Tibial artery (tissue), 4 donors: ENCODE data around the gene ZRANB3.

Experiments used
- DNase-seq, 2 donors: peaks; one replicate each; pipeline ENCODE4 v3.0.0-alpha.2; 2019
- H3K27ac ChIP-seq, 2 donors: fragments of 200-600 bp; sonication (generic) in 1 of 2; 1 replicate in 1 of 2; 2 replicates in 1 of 2; pipeline ENCODE4 v1.5.1; 2018 to 2019; ENCODE audit warnings: mild to moderate bottlenecking in 1 of 2
- H3K27me3 ChIP-seq, 2 donors: fragments of 200-600 bp; sonication (generic) in 1 of 2; one replicate each; pipeline versions ENCODE4 v1.5.1 to v1.6.0; 2016 to 2019
- H3K36me3 ChIP-seq, 3 donors: fragments of 200-600 bp; sonication (generic) in 2 of 3; one replicate each; pipeline ENCODE4 v1.5.1; 2016 to 2019; ENCODE audit warnings: mild to moderate bottlenecking in 2 of 3
- H3K4me1 ChIP-seq, 4 donors: fragments of 200-600 bp; sonication (generic) in 2 of 4; 1 replicate in 3 of 4; 2 replicates in 1 of 4; pipeline ENCODE4 v1.5.1; 2016 to 2019
- H3K4me3 ChIP-seq, 2 donors: fragments of 200-600 bp; sonication (generic) in 1 of 2; 1 replicate in 1 of 2; 2 replicates in 1 of 2; pipeline ENCODE4 v1.5.1; 2018 to 2019; ENCODE audit warnings: mild to moderate bottlenecking in 2 of 2
- H3K9me3 ChIP-seq, 3 donors: fragments of 200-600 bp; sonication (generic) in 1 of 3; one replicate each; pipeline ENCODE4 v1.5.1; 2016 to 2019
- intact Hi-C: fragments of 100-400 bp; cut with DNase I; formaldehyde crosslinking; loops from one replicate; pipeline ENCODE4 v1.15.0; 2023; ENCODE audit warnings: low total_unique reads
- TF ChIP-seq, protein P1 (sequence below), 2 experiments: fragments of 200-600 bp in 1 of 2; fragments of 450-650 bp in 1 of 2; IDR thresholded peaks; one replicate each; pipeline ENCODE4 v1.5.1; 2017 to 2019; ENCODE audit warnings: antibody characterized with exemption in 2 of 2, mild to moderate bottlenecking in 1 of 2, moderate library complexity in 1 of 2

The ZRANB3 gene

DNA sequence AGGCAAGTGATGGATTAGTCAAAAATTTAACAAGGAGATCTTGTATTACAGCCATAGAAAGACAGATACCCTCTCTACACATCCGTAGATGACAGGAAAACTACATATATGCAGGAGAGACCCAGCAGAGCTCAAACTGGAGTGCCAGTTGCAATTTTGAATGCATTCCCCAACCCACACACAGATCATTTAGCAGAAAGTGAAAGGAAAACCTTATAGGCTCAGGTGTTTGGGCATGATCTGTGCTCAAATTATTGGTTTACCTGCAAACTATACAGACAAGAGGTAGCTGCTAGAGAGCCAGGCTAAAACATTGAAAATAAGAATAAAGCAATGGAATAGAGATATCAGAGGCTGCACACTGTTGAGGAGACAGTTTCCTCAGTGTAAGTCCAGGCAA, 427.2 kb downstream of the ZRANB3 start:
- TF ChIP-seq, protein P1, sequence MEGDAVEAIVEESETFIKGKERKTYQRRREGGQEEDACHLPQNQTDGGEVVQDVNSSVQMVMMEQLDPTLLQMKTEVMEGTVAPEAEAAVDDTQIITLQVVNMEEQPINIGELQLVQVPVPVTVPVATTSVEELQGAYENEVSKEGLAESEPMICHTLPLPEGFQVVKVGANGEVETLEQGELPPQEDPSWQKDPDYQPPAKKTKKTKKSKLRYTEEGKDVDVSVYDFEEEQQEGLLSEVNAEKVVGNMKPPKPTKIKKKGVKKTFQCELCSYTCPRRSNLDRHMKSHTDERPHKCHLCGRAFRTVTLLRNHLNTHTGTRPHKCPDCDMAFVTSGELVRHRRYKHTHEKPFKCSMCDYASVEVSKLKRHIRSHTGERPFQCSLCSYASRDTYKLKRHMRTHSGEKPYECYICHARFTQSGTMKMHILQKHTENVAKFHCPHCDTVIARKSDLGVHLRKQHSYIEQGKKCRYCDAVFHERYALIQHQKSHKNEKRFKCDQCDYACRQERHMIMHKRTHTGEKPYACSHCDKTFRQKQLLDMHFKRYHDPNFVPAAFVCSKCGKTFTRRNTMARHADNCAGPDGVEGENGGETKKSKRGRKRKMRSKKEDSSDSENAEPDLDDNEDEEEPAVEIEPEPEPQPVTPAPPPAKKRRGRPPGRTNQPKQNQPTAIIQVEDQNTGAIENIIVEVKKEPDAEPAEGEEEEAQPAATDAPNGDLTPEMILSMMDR (IDR thresholded peaks at IDR 0.05) = no peak
- H3K27ac ChIP-seq = no peak overlapping the region
- H3K9me3 ChIP-seq = no peaks in the 10 kb centered on the region
- DNase-seq = no peak
- peaks cover 0 to 7% (median 1%) of the 10 kb centered on the region in 4 donors for H3K4me1 ChIP-seq
- no peaks in the 10 kb centered on the region for H3K27me3 ChIP-seq
- intact Hi-C loops = no loop called here
- peaks cover 0 to 22% (median 12%) of the 10 kb centered on the region in 3 donors for H3K36me3 ChIP-seq
- no peak overlapping the region for H3K4me3 ChIP-seq

DNA sequence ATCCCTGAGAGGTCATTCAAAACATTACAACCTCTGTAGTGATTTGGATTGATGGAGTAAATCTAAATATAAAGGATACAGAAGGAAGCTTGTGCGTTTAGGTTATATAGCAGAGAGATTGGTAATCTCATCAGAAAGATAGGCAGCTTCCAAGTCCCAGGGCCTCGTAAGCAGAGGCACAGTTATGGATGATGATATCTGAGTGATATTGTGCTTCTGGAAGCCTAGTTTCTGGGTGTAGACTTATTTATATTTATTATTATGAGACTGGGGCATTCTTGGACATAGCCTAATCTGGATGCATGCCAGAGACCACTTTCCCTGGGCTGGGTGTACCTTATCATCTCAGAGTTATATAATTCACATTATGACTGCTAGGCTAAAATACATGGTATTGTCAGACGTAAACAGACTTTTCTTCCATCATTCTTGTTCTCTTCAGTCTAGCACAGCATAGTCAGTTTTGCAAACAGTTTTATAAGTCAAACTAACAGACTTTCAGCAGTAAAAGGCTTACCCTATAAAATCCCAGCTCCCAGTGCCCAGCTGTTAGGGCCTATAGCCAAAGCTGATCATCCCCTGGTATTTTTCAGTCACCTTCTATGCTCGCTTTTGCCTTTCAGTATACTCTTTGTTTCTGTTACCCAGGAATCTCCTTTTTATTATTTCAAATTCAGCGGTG, 431.1 kb downstream of the ZRANB3 start:
- Histone ChIP-seq H3K36me3 (peaks cover under 1 to 18% (median 4%) of the 10 kb centered on the region in 3 donors), H3K4me1 (peaks cover 0 to 7% (median 1%) of the 10 kb centered on the region in 4 donors), H3K9me3 (no peaks in the 10 kb centered on the region), H3K27ac (no peak overlapping the region), H3K4me3 (no peak overlapping the region), H3K27me3 (no peaks in the 10 kb centered on the region)
- intact Hi-C loops = no loop called here
- TF ChIP-seq, protein P1 (IDR thresholded peaks at IDR 0.05) = no peak
- DNase-seq = no peak

DNA sequence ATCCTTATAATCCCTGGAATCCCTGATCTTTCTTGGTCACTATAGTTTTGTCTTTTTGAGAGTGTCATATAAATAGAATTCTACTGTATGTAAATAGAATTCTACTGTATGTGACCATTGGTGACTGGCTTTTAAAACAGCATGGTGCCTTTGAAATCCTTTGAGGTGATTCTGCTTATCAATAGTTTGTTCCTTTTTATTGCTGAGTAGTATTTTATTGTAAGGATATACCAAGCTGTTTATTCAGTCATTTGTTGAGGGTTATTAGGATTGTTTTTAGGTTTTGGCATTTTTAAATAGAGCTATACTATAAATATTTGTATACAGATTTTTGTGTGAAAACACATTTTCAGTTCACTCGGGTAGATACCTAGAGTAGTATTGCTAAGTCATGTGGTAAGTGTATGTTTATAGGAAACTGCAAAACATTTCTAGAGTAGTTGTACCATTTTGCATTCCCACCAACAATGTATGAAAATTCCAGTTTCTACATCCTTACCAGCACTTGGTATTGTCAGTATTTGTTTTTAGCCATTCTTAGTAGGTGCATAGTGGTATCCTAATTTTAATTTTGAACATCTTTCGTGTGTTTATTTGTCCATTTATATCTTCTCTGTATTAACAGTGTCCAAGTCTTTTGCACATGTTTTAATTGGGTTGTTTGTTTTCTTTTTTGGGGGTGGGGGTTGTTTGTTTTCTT, 433.3 kb downstream of the ZRANB3 start:
- Histone ChIP-seq H3K4me1 (peaks cover 0 to 7% (median 1%) of the 10 kb centered on the region in 4 donors), H3K9me3 (no peaks in the 10 kb centered on the region), H3K27ac (no peak overlapping the region), H3K36me3 (peaks cover 12 to 37% (median 20%) of the 10 kb centered on the region in 3 donors), H3K4me3 (no peak overlapping the region), H3K27me3 (no peaks in the 10 kb centered on the region)
- TF ChIP-seq, protein P1 (IDR thresholded peaks at IDR 0.05) = no peak
- intact Hi-C loops = no loop called here
- no peak for DNase-seq

DNA sequence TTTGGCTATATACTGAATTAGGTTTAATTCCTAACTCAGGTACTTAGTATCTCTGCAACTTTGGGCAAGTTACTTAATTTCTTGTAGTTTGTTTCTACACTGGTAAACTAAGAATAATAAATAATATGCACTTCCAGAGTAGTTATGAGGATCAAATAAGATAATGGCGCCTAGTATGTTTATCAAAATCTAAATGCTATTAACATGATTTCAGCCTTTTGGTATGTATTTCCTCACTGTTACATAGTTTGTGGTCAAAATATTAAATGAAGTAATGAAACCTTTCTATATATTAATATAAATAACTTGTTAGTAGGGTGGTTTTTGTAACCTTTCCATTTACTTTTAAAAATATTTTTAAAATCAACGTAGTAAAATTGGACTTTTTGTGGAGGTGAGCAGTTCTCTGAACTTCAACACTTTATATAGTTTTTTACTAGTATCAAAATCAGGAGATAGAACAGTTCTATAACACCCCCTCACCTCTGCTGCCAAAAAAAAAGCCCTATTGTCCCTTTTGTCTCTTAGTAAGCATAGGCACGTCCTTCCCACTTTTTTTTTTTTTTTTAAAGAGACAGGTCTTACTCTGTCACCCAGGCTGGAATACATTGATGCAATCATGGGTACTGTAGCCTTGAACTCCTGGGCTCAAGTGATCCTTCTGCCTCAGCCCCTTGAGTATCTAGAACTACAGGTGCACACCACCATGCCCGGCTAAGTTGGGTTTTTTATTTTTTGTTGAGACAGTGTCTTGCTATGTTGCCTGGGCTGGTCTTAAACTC, 434.2 kb downstream of the ZRANB3 start:
- Histone ChIP-seq H3K36me3 (peaks cover 12 to 37% (median 20%) of the 10 kb centered on the region in 3 donors), H3K4me1 (peaks cover 0 to 7% (median 1%) of the 10 kb centered on the region in 4 donors), H3K9me3 (no peaks in the 10 kb centered on the region), H3K4me3 (no peak overlapping the region), H3K27ac (no peak overlapping the region), H3K27me3 (no peaks in the 10 kb centered on the region)
- no peak for DNase-seq
- TF ChIP-seq, protein P1 (IDR thresholded peaks at IDR 0.05) = no peak
- intact Hi-C loops = no loop called here

DNA sequence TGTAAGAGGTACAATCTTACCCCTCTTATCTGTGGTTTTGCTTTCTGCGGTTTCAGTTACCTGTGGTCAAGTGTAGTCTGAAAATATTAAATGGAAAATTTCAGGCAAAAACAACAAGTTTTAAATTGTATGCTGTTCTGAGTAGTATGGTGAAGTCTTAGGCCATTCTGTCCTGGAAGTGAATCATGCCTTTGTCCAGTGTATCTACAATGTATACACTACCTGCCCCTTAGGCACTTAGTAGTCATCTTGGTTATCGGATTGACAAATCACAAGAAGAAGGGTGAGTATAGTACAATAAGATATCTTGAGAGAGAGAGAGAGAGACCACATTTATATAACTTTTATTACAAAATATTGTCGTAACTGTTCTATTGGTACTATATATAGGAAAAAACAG, 435.4 kb downstream of the ZRANB3 start:
- no peaks in the 10 kb centered on the region for H3K9me3 ChIP-seq
- no peak overlapping the region for H3K4me3 ChIP-seq
- peaks cover 12 to 36% (median 20%) of the 10 kb centered on the region in 3 donors for H3K36me3 ChIP-seq
- no peak for DNase-seq
- no peaks in the 10 kb centered on the region for H3K27me3 ChIP-seq
- intact Hi-C loops = no loop called here
- TF ChIP-seq, protein P1 (IDR thresholded peaks at IDR 0.05) = no peak
- H3K27ac ChIP-seq = no peak overlapping the region
- peaks cover 0 to 7% (median 1%) of the 10 kb centered on the region in 4 donors for H3K4me1 ChIP-seq
